D721Med (cell line): ENCODE data around the gene KIAA1958.

Experiments
- DNase-seq: peaks from one replicate; pipeline ENCODE4 v3.0.0; 2011; ENCODE audit warnings: low spot score; ENCODE audit not compliant: insufficient read length
- FAIRE-seq: peaks from 2 replicates; lab custom pipeline; 2011; peaks lifted over from hg19 to GRCh38; lab: Jason Lieb, UNC
- TF ChIP-seq, protein P1 (sequence below): IDR thresholded peaks from 2 replicates; pipeline ENCODE4 v1.5.1; 2012; ENCODE audit warnings: mild to moderate bottlenecking, control low read depth; ENCODE audit not compliant: insufficient read depth; ENCODE audit errors: missing control alignments

Gene KIAA1958

DNA sequence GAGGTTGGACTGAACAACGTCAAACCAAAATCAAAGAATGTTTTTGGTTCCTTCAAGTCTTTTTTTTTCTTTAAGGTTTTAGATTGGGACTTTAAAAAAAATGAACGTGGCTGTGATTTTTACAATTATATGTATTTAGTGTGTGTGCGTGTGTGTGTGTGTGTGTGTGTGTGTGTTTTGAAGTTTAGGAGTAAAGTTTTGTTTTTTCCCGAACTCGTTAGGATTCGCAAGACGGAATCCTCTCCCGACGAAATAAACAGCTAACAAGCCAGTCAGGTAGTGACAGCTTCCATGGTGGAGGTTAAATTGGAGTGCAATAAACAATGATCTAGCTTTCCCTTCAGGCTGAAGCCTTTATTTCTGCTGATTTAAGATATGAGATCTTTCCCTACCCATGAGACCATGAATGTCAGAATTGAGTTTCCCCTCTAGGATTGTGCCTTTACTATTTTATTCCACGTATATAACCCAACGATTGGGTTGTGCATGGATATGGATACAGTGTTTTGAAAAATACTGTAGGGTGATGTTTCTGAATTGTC is 1.2 kb downstream of the KIAA1958 start:
- FAIRE-seq (no peak), DNase-seq (no peak)
- TF ChIP-seq, protein P1, sequence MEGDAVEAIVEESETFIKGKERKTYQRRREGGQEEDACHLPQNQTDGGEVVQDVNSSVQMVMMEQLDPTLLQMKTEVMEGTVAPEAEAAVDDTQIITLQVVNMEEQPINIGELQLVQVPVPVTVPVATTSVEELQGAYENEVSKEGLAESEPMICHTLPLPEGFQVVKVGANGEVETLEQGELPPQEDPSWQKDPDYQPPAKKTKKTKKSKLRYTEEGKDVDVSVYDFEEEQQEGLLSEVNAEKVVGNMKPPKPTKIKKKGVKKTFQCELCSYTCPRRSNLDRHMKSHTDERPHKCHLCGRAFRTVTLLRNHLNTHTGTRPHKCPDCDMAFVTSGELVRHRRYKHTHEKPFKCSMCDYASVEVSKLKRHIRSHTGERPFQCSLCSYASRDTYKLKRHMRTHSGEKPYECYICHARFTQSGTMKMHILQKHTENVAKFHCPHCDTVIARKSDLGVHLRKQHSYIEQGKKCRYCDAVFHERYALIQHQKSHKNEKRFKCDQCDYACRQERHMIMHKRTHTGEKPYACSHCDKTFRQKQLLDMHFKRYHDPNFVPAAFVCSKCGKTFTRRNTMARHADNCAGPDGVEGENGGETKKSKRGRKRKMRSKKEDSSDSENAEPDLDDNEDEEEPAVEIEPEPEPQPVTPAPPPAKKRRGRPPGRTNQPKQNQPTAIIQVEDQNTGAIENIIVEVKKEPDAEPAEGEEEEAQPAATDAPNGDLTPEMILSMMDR, result no peak

DNA sequence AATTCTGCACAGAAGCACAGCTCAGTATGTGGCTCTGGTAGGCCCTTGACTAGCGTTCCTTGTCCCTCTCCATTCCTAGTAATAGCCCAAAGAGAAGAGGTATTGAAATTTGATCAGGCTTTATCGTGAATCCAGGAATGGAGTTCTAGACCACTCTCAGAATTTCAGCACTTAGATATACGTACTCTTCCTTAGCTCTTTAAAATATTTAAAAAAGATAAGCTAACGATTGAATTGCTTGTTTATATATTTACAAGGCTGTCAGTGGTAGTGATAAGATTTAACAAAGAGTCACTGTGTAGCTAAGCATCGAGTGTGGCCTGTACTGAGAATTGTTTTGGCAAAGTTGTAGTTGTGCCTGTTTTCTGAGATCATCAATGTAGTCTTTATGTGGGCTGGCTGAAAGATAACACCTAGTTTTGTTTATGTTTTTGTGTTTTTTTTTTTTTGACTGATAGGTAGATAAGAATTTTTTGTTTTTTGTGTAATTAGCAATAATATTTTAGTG is 2.5 kb downstream of the KIAA1958 start:
- FAIRE-seq (no peak), DNase-seq (no peak)
- TF ChIP-seq, protein P1, result no peak

DNA sequence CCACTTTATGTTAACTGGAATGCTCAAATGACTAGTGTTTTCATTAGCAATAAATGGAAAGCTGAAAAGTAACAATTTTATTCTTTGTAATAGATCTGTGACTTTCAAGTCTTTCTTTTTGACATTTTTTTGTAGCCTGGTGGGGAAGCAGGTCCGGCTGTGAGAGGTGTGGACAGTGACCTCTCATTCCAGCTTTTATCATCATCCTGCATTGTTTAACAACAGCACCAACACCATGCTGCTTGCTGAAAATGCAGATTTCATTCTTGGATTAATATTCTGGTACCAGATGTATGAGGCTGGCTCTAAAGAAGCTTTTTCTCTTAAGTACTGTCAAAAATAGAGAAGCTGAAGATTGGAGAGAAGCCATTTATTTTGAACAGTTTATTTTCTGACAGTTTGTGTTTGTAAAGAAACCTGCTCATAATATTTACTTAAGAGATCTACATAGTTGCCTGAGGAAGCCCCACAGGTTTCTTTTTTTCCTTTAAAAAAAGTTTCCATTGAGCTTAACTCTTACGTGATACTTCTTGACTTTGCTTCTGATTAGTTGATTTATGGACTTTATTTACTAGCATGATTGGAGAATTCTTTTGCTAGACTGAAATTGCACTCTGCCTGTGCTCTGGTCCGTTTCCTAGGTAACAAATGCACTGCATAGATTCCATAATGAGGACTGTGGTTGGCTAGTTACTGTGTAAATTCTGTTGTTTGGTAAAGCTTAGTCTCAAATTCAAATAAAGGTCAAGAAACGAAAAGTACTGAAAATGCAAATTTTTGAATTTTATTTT is 3.4 kb downstream of the KIAA1958 start:
- TF ChIP-seq, protein P1, result no peak

DNA sequence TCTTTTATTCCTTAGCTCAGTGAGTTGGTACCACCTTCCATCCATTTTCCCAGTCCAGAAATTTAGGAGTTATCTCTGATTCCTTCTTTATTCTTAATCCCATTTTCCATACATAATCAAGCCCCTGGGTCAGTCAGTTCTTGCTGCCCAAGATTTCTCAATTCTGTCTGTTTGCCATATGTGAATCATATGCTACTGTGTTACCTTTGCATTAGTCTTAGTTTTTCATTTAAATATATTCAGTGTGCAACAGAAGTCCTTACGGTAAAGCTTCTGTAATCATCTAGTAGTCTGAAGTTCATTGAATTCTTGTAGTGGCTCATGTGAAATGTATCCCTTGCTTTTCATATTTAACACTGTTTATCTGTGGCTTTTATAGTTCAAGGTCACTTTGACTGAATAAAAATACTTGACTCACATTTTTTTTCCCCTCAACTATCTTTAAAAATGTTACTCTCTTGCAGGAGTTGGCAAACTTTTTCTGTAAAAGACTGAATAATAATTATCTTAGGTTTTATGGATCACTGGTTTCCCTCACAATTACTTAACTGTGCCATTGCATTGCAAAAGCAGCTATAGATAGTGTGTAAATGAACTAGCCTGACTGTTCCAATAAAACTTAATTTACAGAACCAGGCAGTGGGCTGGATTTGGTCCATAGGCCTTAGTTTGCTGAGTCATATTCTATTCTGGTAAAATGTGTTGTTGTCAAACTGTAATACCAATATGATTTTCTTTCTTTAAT is 6.9 kb downstream of the KIAA1958 start:
- TF ChIP-seq, protein P1, result no peak
- FAIRE-seq (no peak), DNase-seq (no peak)

More for the DNA sequence above, 3.4 kb downstream of the KIAA1958 start:
- FAIRE-seq (no peak), DNase-seq (no peak)

DNA sequence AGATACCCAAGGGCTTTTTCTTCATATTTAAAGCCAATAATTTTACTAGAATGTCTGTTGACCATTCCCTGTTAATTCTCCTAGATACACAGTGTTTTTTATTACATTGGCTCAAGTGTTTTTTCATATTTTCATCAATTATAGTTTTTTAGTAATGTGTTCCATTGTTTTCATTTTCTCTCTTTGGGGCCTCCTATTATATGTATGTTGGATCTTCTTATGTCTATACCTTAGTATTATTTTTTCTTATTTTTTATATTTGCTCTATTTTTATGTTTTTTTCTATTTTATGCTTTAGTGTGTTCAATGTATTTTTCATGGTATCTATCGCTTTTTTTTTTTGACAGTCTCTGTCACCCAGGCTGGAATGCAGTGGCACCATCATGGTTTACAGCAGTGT is 7.5 kb downstream of the KIAA1958 start:
- no peak for FAIRE-seq
- TF ChIP-seq, protein P1, result no peak
- DNase-seq, result no peak

DNA sequence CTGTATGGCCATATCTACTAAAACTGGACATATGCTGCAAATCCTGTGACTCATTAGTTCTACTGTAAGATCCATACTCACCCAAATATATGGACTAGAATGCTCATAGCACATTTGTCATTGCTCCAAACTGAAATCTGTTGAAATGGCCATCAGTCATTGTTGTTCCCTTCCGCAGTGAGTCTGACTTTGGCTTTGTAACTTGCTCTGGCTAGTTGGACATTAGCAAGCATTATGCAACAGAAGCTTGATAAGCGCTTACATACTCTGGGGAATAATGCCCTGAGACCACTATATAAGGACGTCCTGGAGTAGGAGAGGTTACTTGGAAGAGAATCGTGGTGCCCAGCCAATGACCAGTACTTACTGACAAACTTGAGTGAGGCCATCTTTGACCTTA is 9.0 kb downstream of the KIAA1958 start:
- DNase-seq (no peak), FAIRE-seq (no peak)

More for the DNA sequence above, 9.0 kb downstream of the KIAA1958 start:
- TF ChIP-seq, protein P1, result no peak
